GM21526 (cell line): Measurements from ENCODE around the gene SLC25A21.

Experiments
- ATAC-seq: cut with Tn5 transposase; IDR thresholded peaks from one replicate; pipeline ENCODE4 v1.9.1; 2021; ENCODE audit warnings: moderate library complexity; ENCODE audit not compliant: unreplicated experiment, low FRiP score

The SLC25A21 gene

DNA sequence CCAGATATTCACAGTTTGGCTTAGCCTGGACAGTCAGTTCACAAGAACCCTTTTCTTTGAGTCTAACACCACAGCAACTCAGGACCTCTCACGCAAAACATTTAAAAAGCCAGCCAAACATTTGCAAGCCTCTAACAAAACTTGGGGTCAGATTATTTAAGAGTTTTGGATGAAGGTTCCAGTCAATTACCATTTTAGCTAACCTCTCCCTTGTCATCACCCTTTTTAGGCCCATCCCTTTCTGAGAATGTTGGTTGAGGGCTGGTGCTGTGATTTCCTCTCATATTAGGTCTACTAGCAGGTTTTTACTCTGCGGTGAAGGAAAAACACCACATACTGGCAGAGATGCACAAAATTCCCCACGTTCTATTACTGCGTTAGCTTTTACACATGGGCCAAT lies 490.1 kb downstream of the SLC25A21 start:
- no peak for ATAC-seq

DNA sequence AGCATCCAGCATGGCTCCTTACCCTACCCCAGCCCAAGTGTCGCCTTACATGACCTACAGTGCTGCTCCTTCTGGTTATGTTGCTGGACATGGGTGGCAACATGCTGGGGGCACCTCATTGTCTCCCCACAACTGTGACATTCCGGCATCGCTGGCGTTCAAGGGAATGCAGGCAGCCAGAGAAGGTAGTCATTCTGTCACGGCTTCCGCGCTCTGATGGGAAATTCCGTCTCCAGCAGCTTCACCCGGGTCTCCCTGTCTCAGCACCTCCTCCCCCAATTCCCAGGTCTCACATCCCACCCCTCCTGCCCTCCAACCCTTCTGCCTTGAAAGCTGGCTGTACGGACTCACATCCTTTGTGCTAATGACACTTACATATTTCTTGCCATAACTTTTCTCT lies 496.2 kb downstream of the SLC25A21 start:
- no peak for ATAC-seq

DNA sequence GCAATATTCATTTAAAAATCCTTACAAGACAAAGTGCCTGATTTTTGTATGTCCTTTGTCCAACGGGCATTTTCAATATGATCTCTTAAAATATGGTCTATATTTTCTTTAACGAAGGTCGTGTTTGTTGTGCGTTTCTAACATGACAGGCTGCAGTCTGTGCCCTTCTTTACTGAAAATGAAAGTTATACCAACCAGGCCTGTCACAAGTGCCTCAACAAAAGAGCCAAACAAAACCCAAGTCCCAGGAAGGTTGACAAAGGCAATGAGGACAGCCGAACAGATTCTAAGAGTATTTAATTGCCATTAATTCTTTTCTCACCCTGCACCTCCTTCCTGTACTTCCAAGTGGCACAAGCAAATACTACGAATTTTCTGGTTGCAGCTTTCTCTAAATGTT lies 496.8 kb downstream of the SLC25A21 start:
- ATAC-seq: no peak

DNA sequence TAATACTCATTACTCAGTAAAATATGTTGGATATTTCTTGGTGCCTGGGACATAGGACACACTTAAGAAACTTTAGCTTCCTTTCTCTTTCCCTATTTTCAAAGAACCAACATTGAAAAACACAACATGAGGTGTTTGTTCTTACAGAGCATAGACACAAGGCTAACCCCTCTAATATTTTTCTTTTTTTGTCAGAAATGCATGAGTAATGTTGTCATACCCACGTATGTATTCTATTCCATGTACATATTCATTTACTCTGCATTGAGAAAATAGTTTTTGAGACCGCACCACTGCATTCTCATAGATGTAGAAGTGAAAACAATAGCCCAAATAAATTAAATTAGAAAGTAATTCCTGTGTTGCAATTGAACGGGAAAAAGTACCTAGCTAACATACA lies 497.7 kb downstream of the SLC25A21 start:
- no peak for ATAC-seq

DNA sequence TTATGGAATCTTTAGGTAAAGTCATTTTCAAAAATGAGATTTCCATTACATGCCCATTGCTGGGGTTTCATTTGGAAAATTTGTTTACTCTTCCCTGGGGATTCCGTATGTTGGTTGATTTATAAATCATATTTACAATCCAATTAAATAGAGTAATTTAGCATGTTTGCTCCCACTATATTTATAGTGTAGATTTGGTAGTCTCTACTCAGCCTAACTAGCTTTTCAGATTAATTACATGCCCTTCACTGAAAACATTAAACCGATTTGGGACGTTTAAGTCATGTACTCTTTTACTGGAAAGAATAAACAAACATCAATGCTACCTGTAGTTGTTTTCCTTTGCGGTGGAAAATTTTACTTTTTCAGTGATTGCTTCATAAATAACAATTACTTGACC lies 500.3 kb downstream of the SLC25A21 start:
- ATAC-seq: no peak

DNA sequence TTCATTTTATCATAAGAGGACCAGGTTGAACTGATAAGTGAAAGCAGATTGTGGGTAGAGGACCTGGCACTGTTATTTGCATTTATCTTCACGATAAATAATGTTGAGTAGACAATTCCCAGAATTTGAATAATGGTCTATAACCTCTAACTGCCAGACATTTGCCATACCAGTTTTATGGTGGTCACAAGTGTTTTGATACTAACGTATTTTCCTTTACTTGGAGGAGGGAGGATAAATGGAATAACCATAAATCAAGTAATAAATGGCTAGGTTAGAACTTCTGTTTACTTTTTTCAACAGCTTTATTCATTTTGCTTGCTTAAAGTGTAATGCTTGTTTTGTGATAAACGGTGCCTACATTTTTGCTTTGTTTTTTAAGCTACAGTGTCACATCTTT lies 501.3 kb downstream of the SLC25A21 start:
- ATAC-seq: no peak

DNA sequence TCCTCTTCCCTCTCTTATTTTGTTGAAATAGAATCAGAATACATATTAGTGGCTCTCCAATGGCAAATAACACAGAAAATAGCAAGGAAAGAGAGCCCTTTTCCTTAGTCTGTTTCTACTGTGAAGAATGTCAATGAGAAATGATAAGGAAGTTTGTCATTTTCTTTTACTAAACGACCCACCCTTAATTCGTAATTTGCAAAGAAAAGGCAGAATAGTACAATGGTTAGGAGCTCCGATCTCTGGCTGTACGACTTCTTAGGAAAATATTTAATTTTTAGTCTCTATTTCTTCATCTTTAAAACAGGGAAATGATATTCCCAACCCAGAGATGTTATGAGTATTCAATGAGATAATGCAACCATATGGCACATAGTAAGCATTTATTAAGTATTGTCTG lies 504.7 kb downstream of the SLC25A21 start:
- ATAC-seq: no peak

DNA sequence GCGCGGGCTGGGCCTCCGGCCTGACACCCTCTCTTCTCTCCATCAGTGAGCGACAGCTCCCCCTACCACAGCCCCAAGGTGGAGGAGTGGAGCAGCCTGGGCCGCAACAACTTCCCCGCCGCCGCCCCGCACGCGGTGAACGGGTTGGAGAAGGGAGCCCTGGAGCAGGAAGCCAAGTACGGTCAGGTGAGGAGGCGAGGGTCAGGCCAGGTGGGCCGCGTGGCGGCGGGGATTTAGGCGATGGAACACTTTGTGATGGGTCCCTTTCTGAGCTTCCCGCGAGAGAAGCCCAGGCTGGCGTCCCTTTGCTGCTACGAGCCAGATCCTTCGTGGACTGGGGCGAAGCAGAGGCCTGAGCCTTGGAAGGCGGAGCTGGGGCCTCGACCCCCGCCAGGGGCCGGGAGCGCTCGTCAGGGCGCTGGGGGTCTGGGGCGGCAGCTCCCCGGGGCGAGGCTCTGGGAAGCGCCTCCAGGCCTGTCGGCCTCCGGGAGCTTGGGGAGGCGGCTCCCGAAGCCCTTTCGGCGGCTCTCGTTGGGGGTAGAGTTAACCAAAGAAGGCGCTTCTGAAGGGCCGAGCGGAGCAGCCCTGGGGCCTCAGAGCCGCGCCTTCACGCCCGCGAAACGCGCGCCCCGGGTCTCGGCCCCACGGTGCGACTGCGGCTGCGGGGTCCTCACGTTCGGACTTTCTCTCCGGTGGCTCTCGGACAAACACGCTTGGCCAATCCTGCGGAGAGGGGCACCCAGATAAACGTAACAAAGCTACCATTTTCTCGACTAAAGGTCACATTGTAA lies 505.8 kb downstream of the SLC25A21 start:
- ATAC-seq: no peak

DNA sequence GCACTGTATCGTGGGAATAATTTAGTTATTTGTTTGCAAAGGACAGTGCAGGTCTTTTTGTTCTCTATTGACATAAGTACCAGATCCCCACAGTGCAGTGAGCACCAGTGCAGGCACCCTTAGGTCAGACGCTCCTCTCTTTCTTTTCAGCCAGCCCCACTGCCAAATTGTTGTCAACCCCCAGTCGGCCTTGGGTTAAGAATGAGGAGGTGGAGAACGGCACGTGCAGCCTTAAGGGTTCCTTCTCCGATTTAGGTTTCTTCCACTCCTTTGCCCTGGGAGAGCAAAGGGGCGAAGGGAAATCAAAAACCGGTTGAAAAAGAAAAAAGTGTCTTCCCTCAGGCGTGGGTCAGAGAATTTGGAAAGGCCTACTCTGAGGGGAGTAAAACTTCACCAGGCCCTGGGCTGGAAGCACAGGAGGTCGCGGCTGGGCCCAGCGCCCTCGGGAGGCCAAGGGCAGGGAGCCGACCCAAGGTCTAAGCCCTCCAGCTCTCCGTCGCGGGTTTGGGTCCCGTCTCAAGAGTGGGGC lies 506.5 kb downstream of the SLC25A21 start:
- ATAC-seq: no peak

DNA sequence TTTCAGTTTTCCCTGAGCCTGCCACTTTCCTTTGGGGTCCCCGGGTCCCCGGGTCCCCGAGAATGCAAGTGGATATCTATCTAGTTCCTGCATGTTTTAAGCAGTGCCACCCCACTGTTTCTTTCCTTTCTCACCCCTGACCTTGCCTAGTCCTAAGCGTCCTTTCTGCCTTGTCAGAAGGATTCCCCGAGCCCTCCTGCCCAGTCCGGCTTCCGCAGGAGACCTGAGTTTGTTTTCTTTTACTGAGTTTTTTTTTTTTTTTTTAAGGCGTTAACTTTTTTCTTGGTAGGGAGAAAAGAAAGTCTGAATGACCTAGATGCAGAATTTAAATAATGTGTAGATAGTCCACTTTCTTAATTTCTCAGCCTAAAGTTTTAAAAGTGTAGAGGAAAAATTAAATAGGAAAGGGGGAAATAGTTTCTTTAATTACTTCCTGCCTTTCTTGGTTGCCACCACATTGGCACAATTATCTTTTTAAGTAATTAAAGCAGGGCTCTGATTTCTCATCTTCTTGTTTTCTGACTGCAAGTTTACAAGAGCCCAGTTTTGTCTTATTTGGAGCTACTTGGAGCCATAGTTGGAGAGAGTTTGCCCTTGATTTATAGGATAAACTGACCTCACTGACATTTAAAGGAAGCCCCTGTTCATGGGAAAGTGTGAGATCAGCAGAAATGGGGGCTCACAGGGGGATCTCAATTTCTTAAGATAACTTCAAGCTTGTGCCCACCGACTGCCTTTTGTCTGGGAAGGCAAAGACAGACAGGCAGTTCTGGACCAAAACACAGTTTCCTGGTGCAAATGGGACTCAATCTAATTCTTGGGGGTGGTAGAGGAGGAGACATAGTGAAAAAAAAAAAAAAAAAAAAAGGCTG lies 507.8 kb downstream of the SLC25A21 start:
- ATAC-seq: no peak

DNA sequence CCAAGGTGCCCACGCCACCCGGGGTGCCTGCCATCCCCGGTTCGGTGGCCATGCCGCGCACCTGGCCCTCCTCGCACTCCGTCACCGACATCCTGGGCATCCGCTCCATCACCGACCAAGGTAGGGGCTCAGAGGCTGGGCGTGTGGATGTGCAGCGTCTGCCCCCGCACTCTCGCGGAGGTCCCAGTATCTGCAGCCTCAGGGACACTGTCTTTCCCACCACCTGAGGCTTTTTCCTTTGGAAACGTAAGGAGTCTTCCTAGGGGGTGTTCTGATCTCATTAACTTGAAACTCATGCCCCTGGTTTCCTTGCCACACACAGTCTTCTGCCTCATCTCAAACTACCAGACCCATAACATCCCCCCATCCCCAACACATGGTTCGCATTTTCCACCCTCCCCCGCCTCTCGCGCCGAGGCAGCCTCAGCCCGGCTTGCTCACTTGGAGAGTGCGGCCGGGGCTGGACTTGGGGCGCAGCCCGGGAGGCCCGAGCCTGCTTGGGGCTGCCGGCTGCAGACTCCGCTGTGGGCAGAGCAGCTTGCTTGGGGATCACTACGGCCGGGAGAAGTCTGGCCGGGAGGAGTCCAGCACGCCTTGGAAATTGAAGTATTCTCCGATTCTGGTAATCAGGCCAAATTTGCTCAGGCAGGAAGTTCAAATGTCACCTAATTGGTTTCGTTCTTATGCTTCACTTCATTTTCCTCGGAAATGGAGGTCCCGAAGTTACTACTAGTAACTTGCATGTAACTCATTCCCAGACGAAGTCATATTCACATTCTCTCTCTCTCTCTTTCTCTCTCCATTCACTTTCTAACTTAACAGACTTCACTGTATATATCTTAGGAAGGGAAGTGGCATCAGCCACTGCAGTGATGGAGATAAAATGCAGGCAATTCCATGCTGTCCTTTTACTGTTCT lies 508.7 kb downstream of the SLC25A21 start:
- ATAC-seq: no peak

DNA sequence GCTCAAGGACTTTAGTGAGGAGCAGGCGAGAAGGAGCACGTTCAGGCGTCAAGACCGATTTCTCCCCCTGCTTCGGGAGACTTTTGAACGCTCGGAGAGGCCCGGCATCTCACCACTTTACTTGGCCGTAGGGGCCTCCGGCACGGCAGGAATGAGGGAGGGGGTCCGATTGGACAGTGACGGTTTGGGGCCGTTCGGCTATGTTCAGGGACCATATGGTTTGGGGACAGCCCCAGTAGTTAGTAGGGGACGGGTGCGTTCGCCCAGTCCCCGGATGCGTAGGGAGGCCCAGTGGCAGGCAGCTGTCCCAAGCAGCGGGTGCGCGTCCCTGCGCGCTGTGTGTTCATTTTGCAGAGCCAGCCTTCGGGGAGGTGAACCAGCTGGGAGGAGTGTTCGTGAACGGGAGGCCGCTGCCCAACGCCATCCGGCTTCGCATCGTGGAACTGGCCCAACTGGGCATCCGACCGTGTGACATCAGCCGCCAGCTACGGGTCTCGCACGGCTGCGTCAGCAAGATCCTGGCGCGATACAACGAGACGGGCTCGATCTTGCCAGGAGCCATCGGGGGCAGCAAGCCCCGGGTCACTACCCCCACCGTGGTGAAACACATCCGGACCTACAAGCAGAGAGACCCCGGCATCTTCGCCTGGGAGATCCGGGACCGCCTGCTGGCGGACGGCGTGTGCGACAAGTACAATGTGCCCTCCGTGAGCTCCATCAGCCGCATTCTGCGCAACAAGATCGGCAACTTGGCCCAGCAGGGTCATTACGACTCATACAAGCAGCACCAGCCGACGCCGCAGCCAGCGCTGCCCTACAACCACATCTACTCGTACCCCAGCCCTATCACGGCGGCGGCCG lies 509.6 kb downstream of the SLC25A21 start:
- ATAC-seq: no peak

DNA sequence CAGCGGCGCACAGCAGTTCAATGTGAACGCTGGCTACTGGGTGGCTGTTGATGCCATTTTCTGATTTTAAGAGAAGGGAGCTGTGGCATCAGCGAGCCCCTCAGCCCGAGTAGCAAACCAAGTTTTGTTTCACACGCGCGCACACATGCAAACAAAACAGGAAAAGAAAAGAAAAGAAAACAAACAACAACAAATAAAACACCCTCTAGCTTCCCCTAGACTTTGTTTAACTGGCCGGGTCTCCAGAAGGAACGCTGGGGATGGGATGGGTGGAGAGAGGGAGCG lies 510.2 kb downstream of the SLC25A21 start:
- ATAC-seq: no peak

DNA sequence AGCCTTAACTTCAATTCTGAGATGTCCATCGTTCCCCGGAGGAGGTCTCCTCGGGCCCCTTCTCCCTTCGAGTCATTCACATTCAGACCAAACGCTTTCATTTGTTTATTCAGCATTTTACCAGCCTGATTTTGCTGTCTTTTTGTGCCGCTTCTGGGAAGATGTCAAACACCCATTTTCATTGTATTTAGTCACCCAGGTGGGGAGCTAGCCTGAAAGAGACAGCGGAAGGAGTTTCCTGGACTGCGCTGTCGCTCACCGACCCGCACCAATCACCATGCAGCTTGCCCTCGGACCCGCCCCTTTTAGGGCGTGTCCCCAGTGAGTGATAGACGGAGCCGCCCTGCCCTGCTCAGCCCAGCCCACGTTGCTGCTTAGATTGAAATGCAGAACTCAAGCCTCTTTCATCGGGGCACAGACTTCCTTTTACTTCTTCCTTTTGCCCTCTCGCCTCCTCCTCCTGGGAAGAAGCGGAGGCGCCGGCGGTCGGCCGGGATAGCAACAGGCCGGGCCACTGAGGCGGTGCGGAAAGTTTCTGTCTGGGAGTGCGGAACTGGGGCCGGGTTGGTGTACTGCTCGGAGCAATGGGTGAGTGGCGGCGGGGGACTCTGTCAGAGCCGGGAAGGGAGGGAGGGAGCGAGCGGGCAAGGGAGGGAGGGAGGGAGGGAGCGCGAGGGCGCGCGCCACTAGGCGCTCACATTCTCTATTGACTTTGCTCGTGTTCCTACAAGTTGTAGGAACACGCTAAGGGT lies 510.7 kb downstream of the SLC25A21 start, which contains the start of gene PAX9:
PAX9 (plus strand) TSS at position 355 of the 752 bp plus-strand sequence; CDS start at position 585, 230 bp downstream.
- peak; percentile 86 for ATAC-seq

DNA sequence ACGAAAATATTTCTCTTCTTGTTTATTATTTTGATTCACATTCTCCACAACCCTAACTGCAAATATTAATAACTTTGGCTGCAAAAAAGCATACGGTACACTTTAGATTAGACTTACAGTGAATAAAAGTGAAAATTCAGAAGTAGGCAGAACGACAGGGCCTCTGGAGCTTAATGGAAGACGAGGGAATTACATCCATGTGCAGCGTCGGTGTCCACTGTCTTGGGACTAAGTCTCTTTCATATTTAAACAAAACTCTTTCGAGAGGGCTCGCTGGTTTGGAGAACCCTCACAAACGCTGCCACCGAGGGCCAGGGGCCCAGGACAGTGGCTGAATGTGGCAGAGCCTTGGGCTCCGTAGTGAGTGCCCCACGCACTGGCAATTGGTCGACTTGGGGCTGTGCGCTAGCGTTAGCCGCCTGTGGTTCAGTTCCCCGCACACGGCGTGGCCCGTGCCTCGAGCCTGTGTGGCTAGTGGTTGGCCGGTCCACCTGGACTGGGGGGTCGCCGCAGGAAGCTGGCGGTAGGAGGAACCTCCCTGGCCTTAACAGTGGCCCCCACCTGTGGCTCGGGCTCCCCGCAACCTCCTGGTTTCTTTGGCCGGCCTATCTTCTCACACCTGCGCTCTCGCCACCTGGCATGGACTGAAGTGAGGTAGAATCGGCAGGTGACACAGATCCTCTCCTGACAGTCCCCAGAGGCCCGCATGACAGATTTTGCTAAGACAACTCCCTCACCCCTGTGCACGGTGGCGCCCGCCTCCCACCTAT lies 511.5 kb downstream of the SLC25A21 start:
- ATAC-seq: peak; percentile 23

DNA sequence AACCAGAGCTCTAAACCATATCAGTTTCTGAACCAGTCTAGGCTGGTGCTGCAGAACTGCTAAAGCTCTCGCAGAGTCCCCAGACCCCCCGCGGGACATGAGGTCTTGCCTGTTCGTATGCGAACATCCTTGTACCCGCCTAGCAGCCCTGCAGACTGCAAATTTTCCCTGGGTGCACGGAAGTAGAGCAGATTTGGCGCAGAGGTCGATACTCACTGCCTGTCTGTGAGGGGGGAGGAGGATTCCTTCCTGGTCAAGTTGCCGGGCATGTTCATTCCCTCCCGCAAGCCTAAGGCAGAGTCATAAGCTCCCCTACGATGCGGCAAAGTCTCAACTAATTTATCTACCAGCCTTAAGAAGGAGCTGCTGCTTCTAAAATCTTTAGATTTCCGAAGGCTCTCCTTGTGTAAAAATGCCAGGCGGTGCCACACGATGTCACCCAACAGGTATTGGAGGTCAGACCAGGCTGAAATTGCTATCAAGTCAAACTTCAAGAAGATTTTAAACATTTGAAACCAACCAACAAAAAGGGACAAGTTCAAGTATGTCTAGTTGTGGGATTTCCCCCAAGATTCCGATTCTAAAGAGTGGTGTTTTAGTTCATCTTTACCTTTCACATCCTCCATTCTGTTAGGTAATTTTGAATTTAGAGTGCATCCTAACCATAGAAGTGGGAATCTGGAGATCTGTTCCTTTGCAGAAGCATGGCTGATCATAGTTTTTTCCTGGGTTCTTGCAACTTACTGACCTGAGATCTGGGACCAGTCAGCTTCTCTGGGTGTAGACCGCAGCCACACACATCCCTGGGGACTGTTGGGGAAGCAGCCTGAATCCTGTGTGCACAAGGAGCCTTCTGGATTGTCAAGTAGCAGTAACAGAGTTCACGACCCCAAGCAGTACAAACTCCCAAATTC lies 512.3 kb downstream of the SLC25A21 start:
- ATAC-seq: no peak
